ENCODE data around the gene FAM184A. TPM values are rescaled to one million over a fixed set of nuclear protein-coding genes. Genes with fewer than 3 reads are reported as not detected.

The FAM184A gene
- total RNA-seq, 1 donor from 2014 or later: 2.0 TPM

- Histone ChIP-seq H3K27me3 (ENCODE audit: insufficient read depth, low read length) (no peaks in the 10 kb centered on the region), H3K36me3 (ENCODE audit: insufficient read depth, low read length) (no peaks in the 10 kb centered on the region), H3K4me2 (ENCODE audit: low read length) (no peak overlapping the region), H3K27ac (ENCODE audit: low read depth, low read length) (no peak overlapping the region), H4K20me1 (ENCODE audit: insufficient read depth, low read length) (no peaks in the 10 kb centered on the region), H3K9ac (ENCODE audit: low read length) (no peak overlapping the region), H2AFZ (ENCODE audit: low read depth, low read length) (no peak overlapping the region), H3K9me3 (ENCODE audit: insufficient read depth, low read depth, low read length) (no peaks in the 10 kb centered on the region), H3K79me2 (ENCODE audit: insufficient read depth, low read length) (no peaks in the 10 kb centered on the region), H3K4me1 (ENCODE audit: insufficient read depth, low read length) (no peaks in the 10 kb centered on the region), H3K4me3 (ENCODE audit: insufficient read depth, low read depth, low read length) (no peak overlapping the region)
- DNase-seq (ENCODE audit: low read depth) (no peak), FAIRE-seq (no peak)
- no peak overlapping the region for H3K4me3 Mint-ChIP-seq (ENCODE audit: unreplicated experiment)
- H3K27ac Mint-ChIP-seq (ENCODE audit: unreplicated experiment): no peak overlapping the region
- TF ChIP-seq EZH2 (IDR thresholded peaks at IDR 0.05; ENCODE audit: insufficient read depth, low read length) (no peak), CTCF (IDR thresholded peaks at IDR 0.05; ENCODE audit: insufficient read depth, low read depth, low read length) (no peak)
- no peaks in the 10 kb centered on the region for H3K9me3 Mint-ChIP-seq (ENCODE audit: unreplicated experiment)
- no peaks in the 10 kb centered on the region for H3K36me3 Mint-ChIP-seq (ENCODE audit: low read depth, unreplicated experiment)
- no peaks in the 10 kb centered on the region for H3K27me3 Mint-ChIP-seq (ENCODE audit: low read depth, unreplicated experiment)
- H3K4me1 Mint-ChIP-seq (ENCODE audit: low read depth, unreplicated experiment): no peaks in the 10 kb centered on the region
Measured at GRCh38 chr6:118981884-118982574, 96.4 kb downstream of the FAM184A start.

GRCh38 chr6:118980063-118980462, 98.4 kb downstream of the FAM184A start:
- H3K36me3 ChIP-seq (ENCODE audit: insufficient read depth, low read length): no peaks in the 10 kb centered on the region
- Mint-ChIP-seq H3K27ac (ENCODE audit: unreplicated experiment) (no peak overlapping the region), H3K27me3 (ENCODE audit: low read depth, unreplicated experiment) (no peaks in the 10 kb centered on the region), H3K9me3 (ENCODE audit: unreplicated experiment) (no peaks in the 10 kb centered on the region), H3K4me3 (ENCODE audit: unreplicated experiment) (no peak overlapping the region), H3K36me3 (ENCODE audit: low read depth, unreplicated experiment) (no peaks in the 10 kb centered on the region), H3K4me1 (ENCODE audit: low read depth, unreplicated experiment) (no peaks in the 10 kb centered on the region)
- no peak overlapping the region for H3K4me3 ChIP-seq (ENCODE audit: insufficient read depth, low read depth, low read length)
- H4K20me1 ChIP-seq (ENCODE audit: insufficient read depth, low read length): no peaks in the 10 kb centered on the region
- FAIRE-seq: no peak
- no peaks in the 10 kb centered on the region for H3K4me1 ChIP-seq (ENCODE audit: insufficient read depth, low read length)
- H3K9ac ChIP-seq (ENCODE audit: low read length): no peak overlapping the region
- no peaks in the 10 kb centered on the region for H3K79me2 ChIP-seq (ENCODE audit: insufficient read depth, low read length)
- no peaks in the 10 kb centered on the region for H3K9me3 ChIP-seq (ENCODE audit: insufficient read depth, low read depth, low read length)
- H3K27ac ChIP-seq (ENCODE audit: low read depth, low read length): no peak overlapping the region
- no peak overlapping the region for H3K4me2 ChIP-seq (ENCODE audit: low read length)
- H2AFZ ChIP-seq (ENCODE audit: low read depth, low read length): no peak overlapping the region
- no peak for DNase-seq (ENCODE audit: low read depth)
- no peak for TF ChIP-seq CTCF (IDR thresholded peaks at IDR 0.05; ENCODE audit: insufficient read depth, low read depth, low read length)
- TF ChIP-seq EZH2 (IDR thresholded peaks at IDR 0.05; ENCODE audit: insufficient read depth, low read length): no peak
- no peaks in the 10 kb centered on the region for H3K27me3 ChIP-seq (ENCODE audit: insufficient read depth, low read length)

GRCh38 chr6:118974790-118975189, 103.7 kb downstream of the FAM184A start:
- no peaks in the 10 kb centered on the region for H3K27me3 ChIP-seq (ENCODE audit: insufficient read depth, low read length)
- no peaks in the 10 kb centered on the region for H3K4me1 Mint-ChIP-seq (ENCODE audit: low read depth, unreplicated experiment)
- no peak for TF ChIP-seq CTCF (IDR thresholded peaks at IDR 0.05; ENCODE audit: insufficient read depth, low read depth, low read length)
- no peak for TF ChIP-seq EZH2 (IDR thresholded peaks at IDR 0.05; ENCODE audit: insufficient read depth, low read length)
- no peaks in the 10 kb centered on the region for H3K4me1 ChIP-seq (ENCODE audit: insufficient read depth, low read length)
- no peaks in the 10 kb centered on the region for H3K36me3 Mint-ChIP-seq (ENCODE audit: low read depth, unreplicated experiment)
- no peak overlapping the region for H3K4me3 Mint-ChIP-seq (ENCODE audit: unreplicated experiment)
- H3K79me2 ChIP-seq (ENCODE audit: insufficient read depth, low read length): no peaks in the 10 kb centered on the region
- DNase-seq (ENCODE audit: low read depth) (no peak), FAIRE-seq (no peak)
- no peaks in the 10 kb centered on the region for H3K9me3 Mint-ChIP-seq (ENCODE audit: unreplicated experiment)
- no peak overlapping the region for H3K4me2 ChIP-seq (ENCODE audit: low read length)
- H3K27ac ChIP-seq (ENCODE audit: low read depth, low read length): no peak overlapping the region
- no peak overlapping the region for H3K9ac ChIP-seq (ENCODE audit: low read length)
- no peaks in the 10 kb centered on the region for H3K27me3 Mint-ChIP-seq (ENCODE audit: low read depth, unreplicated experiment)
- H3K4me3 ChIP-seq (ENCODE audit: insufficient read depth, low read depth, low read length): no peak overlapping the region
- no peak overlapping the region for H2AFZ ChIP-seq (ENCODE audit: low read depth, low read length)
- no peak overlapping the region for H3K27ac Mint-ChIP-seq (ENCODE audit: unreplicated experiment)
- no peaks in the 10 kb centered on the region for H3K9me3 ChIP-seq (ENCODE audit: insufficient read depth, low read depth, low read length)
- no peaks in the 10 kb centered on the region for H3K36me3 ChIP-seq (ENCODE audit: insufficient read depth, low read length)
- no peaks in the 10 kb centered on the region for H4K20me1 ChIP-seq (ENCODE audit: insufficient read depth, low read length)

All from astrocyte (in vitro differentiated cells and primary cell).